Measurements from ENCODE around the gene SYNJ1. TPM values are rescaled to one million over a fixed set of nuclear protein-coding genes. Genes with fewer than 3 reads are reported as not detected.
A peak's percentile ranks its signal among the peaks of the same experiment; 100 is the strongest.
"Not testable (repeated sequence)": the region's sequence is repeated elsewhere in the genome, so short reads cannot be mapped to it uniquely, and the experiment has no call there.

The SYNJ1 gene
- total RNA-seq, 1 donor = 3.5 TPM

- no peak for DNase-seq (ENCODE audit: low read depth in 2 of 3, low spot score in 2 of 3)
Measured at GRCh38 chr21:32741336-32741735, 13.5 kb upstream of the SYNJ1 start.

GRCh38 chr21:32739946-32740345 lies 12.1 kb upstream of the SYNJ1 start:
- DNase-seq (ENCODE audit: low read depth in 2 of 3, low spot score in 2 of 3) = no peak

GRCh38 chr21:32736083-32736482 lies 8.3 kb upstream of the SYNJ1 start:
- not testable (repeated sequence) for DNase-seq (ENCODE audit: low read depth in 2 of 3, low spot score in 2 of 3)

- DNase-seq (ENCODE audit: low read depth in 2 of 3, low spot score in 2 of 3) = no peak
Measured at GRCh38 chr21:32735524-32735923, 7.7 kb upstream of the SYNJ1 start.

- no peak for DNase-seq (ENCODE audit: low read depth in 2 of 3, low spot score in 2 of 3)
Measured at GRCh38 chr21:32733990-32734613, 6.3 kb upstream of the SYNJ1 start.

GRCh38 chr21:32733356-32733755 lies 5.5 kb upstream of the SYNJ1 start:
- DNase-seq (ENCODE audit: low read depth in 2 of 3, low spot score in 2 of 3) = no peak

GRCh38 chr21:32732544-32732943 lies 4.7 kb upstream of the SYNJ1 start:
- DNase-seq (ENCODE audit: low read depth in 2 of 3, low spot score in 2 of 3) = no peak

- DNase-seq (ENCODE audit: low read depth in 2 of 3, low spot score in 2 of 3) = peak in 1 of 3 donors; percentile 21
Measured at GRCh38 chr21:32728848-32729247, 1.0 kb upstream of the SYNJ1 start.

- no peak for DNase-seq (ENCODE audit: low read depth in 2 of 3, low spot score in 2 of 3)
Measured at GRCh38 chr21:32728456-32728839, 635 bp upstream of the SYNJ1 start.

GRCh38 chr21:32726839-32727686 lies 750 bp downstream of the SYNJ1 start:
- peak in 2 of 3 donors; percentile 29 to 36 for DNase-seq (ENCODE audit: low read depth in 2 of 3, low spot score in 2 of 3)

GRCh38 chr21:32719085-32719484 lies 8.7 kb downstream of the SYNJ1 start:
- DNase-seq (ENCODE audit: low read depth in 2 of 3, low spot score in 2 of 3) = no peak

- DNase-seq (ENCODE audit: low read depth in 2 of 3, low spot score in 2 of 3) = peak in 1 of 3 donors; percentile 26
Measured at GRCh38 chr21:32717851-32718316, 9.9 kb downstream of the SYNJ1 start.

- no peak for DNase-seq (ENCODE audit: low read depth in 2 of 3, low spot score in 2 of 3)
Measured at GRCh38 chr21:32716486-32716885, 11.3 kb downstream of the SYNJ1 start.

GRCh38 chr21:32713726-32714125 lies 14.1 kb downstream of the SYNJ1 start:
- DNase-seq (ENCODE audit: low read depth in 2 of 3, low spot score in 2 of 3) = no peak

GRCh38 chr21:32712641-32713040 lies 15.2 kb downstream of the SYNJ1 start:
- DNase-seq (ENCODE audit: low read depth in 2 of 3, low spot score in 2 of 3) = no peak

GRCh38 chr21:32712043-32712442 lies 15.8 kb downstream of the SYNJ1 start:
- peak in 1 of 3 donors; percentile 5 for DNase-seq (ENCODE audit: low read depth in 2 of 3, low spot score in 2 of 3)

- no peak for DNase-seq (ENCODE audit: low read depth in 2 of 3, low spot score in 2 of 3)
Measured at GRCh38 chr21:32710987-32711386, 16.8 kb downstream of the SYNJ1 start.

- no peak for DNase-seq (ENCODE audit: low read depth in 2 of 3, low spot score in 2 of 3)
Measured at GRCh38 chr21:32710069-32710784, 17.6 kb downstream of the SYNJ1 start.

GRCh38 chr21:32708069-32708468 lies 19.7 kb downstream of the SYNJ1 start:
- DNase-seq (ENCODE audit: low read depth in 2 of 3, low spot score in 2 of 3) = no peak

- no peak for DNase-seq (ENCODE audit: low read depth in 2 of 3, low spot score in 2 of 3)
Measured at GRCh38 chr21:32705901-32706300, 21.9 kb downstream of the SYNJ1 start.

GRCh38 chr21:32705139-32705538 lies 22.7 kb downstream of the SYNJ1 start:
- no peak for DNase-seq (ENCODE audit: low read depth in 2 of 3, low spot score in 2 of 3)
